H9 (cell line): ENCODE data around the gene DUSP6. TPM values are rescaled to one million over a fixed set of nuclear protein-coding genes. Genes with fewer than 3 reads are reported as not detected.

Experiments
- DNase-seq: peaks from one replicate; pipeline ENCODE4 v3.0.0-alpha.2; 2017
- H2AFZ ChIP-seq: one replicate; pipeline ENCODE4 v1.6.1; 2013; ENCODE audit warnings: mild to moderate bottlenecking, low read length, control low read depth, moderate library complexity
- H2AK5ac ChIP-seq: 2 replicates; pipeline ENCODE4 v1.6.1; 2013; ENCODE audit warnings: low read length, control low read depth, mixed read lengths; ENCODE audit not compliant: insufficient read length
- H2BK120ac ChIP-seq: one replicate; pipeline ENCODE4 v1.6.1; 2013; ENCODE audit warnings: low read depth, mild to moderate bottlenecking, low read length, control low read depth, inconsistent platforms; ENCODE audit not compliant: poor library complexity, severe bottlenecking
- H2BK12ac ChIP-seq: 2 replicates; pipeline ENCODE4 v1.6.1; 2013; ENCODE audit warnings: low read length, control low read depth, mixed read lengths, low read depth; ENCODE audit not compliant: insufficient read length
- H2BK15ac ChIP-seq: 2 replicates; pipeline ENCODE4 v1.6.1; 2013; ENCODE audit warnings: low read depth, low read length, control low read depth
- H2BK20ac ChIP-seq: one replicate; pipeline ENCODE4 v1.6.1; 2013; ENCODE audit warnings: low read depth, mild to moderate bottlenecking, low read length, control low read depth, inconsistent platforms; ENCODE audit not compliant: poor library complexity, severe bottlenecking
- H2BK5ac ChIP-seq: 2 replicates; pipeline ENCODE4 v1.6.1; 2013; ENCODE audit warnings: low read length, control low read depth, mixed read lengths; ENCODE audit not compliant: insufficient read length
- H3K14ac ChIP-seq: 2 replicates; pipeline ENCODE4 v1.6.1; 2013; ENCODE audit warnings: low read length, control low read depth; ENCODE audit not compliant: insufficient read depth
- H3K18ac ChIP-seq: 2 replicates; pipeline ENCODE4 v1.6.1; 2013; ENCODE audit warnings: low read depth, mild to moderate bottlenecking, mixed read lengths, low read length, control low read depth; ENCODE audit not compliant: insufficient read length
- H3K23ac ChIP-seq: 2 replicates; pipeline ENCODE4 v1.6.1; 2013; ENCODE audit warnings: low read length, control low read depth, mixed read lengths, low read depth; ENCODE audit not compliant: insufficient read length
- H3K23me2 ChIP-seq: 2 replicates; pipeline ENCODE4 v1.6.1; 2013; ENCODE audit warnings: low read depth, mild to moderate bottlenecking, mixed read lengths, low read length, control low read depth; ENCODE audit not compliant: insufficient read length, poor library complexity, severe bottlenecking
- H3K27ac ChIP-seq: 2 replicates; pipeline ENCODE4 v1.5.1; 2013; ENCODE audit warnings: low read length, control low read depth, mixed read lengths, low read depth; ENCODE audit not compliant: insufficient read length
- H3K27me3 ChIP-seq: 2 replicates; pipeline ENCODE4 v1.6.1; 2013; ENCODE audit warnings: low read length, control low read depth, inconsistent platforms; ENCODE audit not compliant: insufficient read depth
- H3K4ac ChIP-seq: 2 replicates; pipeline ENCODE4 v1.6.1; 2013; ENCODE audit warnings: low read depth, mild to moderate bottlenecking, control low read depth, inconsistent platforms, low read length, moderate library complexity
- H3K4me1 ChIP-seq: 2 replicates; pipeline ENCODE4 v1.6.1; 2013; ENCODE audit warnings: low read length, control low read depth, inconsistent platforms; ENCODE audit not compliant: insufficient read depth
- H3K4me2 ChIP-seq: 2 replicates; pipeline ENCODE4 v1.6.1; 2013; ENCODE audit warnings: low read length, control low read depth, mixed read lengths; ENCODE audit not compliant: insufficient read length, insufficient read depth
- H3K56ac ChIP-seq: 2 replicates; pipeline ENCODE4 v1.6.1; 2013; ENCODE audit warnings: low read depth, mild to moderate bottlenecking, mixed read lengths, low read length, control low read depth; ENCODE audit not compliant: insufficient read length
- H3K79me1 ChIP-seq: 2 replicates; pipeline ENCODE4 v1.6.1; 2013; ENCODE audit warnings: low read depth, mild to moderate bottlenecking, moderate library complexity, low read length, control low read depth, inconsistent platforms; ENCODE audit not compliant: insufficient read depth, poor library complexity, severe bottlenecking
- H3K79me2 ChIP-seq: 2 replicates; pipeline ENCODE4 v1.6.1; 2013; ENCODE audit warnings: low read length, control low read depth, inconsistent platforms; ENCODE audit not compliant: insufficient read depth
- H3K9ac ChIP-seq: 2 replicates; pipeline ENCODE4 v1.6.1; 2013; ENCODE audit warnings: low read length, control low read depth, mixed read lengths; ENCODE audit not compliant: insufficient read length; ENCODE audit errors: extremely low read depth
- H3K9me3 ChIP-seq: one replicate; pipeline ENCODE4 v1.6.1; 2013; ENCODE audit warnings: low read depth, low read length, inconsistent platforms; ENCODE audit not compliant: control insufficient read depth
- H3T11ph ChIP-seq: one replicate; pipeline ENCODE4 v1.6.1; 2013; ENCODE audit warnings: mild to moderate bottlenecking, low read length, control low read depth, inconsistent platforms
- H4K20me1 ChIP-seq: one replicate; pipeline ENCODE4 v1.6.1; 2013; ENCODE audit not compliant: control insufficient read depth, insufficient read length, insufficient read depth
- H4K5ac ChIP-seq: 2 replicates; pipeline ENCODE4 v1.6.1; 2013; ENCODE audit warnings: low read depth, mild to moderate bottlenecking, mixed read lengths, low read length, control low read depth; ENCODE audit not compliant: insufficient read length
- H4K8ac ChIP-seq: replicated peaks from 2 replicates; pipeline ENCODE4 v1.6.1; 2013; ENCODE audit warnings: low read length, control low read depth, mixed read lengths, low read depth; ENCODE audit not compliant: insufficient read length
- H4K91ac ChIP-seq: 2 replicates; pipeline ENCODE4 v1.6.1; 2013; ENCODE audit warnings: low read depth, mild to moderate bottlenecking, moderate library complexity, mixed read lengths, low read length, control low read depth; ENCODE audit not compliant: insufficient read length
- H3K27ac Mint-ChIP-seq, 3 experiments: 2 replicates in 2 of 3; 3 replicates in 1 of 3; pipeline ENCODE4 v1.8.0; 2020 to 2021; ENCODE audit warnings: mixed read lengths in 3 of 3, mild to moderate bottlenecking in 1 of 3, moderate library complexity in 1 of 3
- H3K27me3 Mint-ChIP-seq: 2 replicates; pipeline ENCODE4 v1.8.0; 2021; ENCODE audit warnings: low read depth, mild to moderate bottlenecking, moderate library complexity, mixed read lengths
- H3K36me3 Mint-ChIP-seq, 3 experiments: 2 replicates in 2 of 3; 3 replicates in 1 of 3; pipeline ENCODE4 v1.8.0; 2020 to 2021; ENCODE audit warnings: low read depth in 3 of 3, mixed read lengths in 3 of 3; ENCODE audit not compliant: insufficient read depth in 1 of 3
- H3K4me1 Mint-ChIP-seq, 2 experiments: 2 replicates each; pipeline ENCODE4 v1.8.0; 2020; ENCODE audit warnings: mixed read lengths in 2 of 2
- H3K4me3 Mint-ChIP-seq, 2 experiments: 2 replicates in 1 of 2; 3 replicates in 1 of 2; pipeline ENCODE4 v1.8.0; 2020 to 2021; ENCODE audit warnings: mild to moderate bottlenecking in 2 of 2, mixed read lengths in 2 of 2, moderate library complexity in 1 of 2
- H3K9me3 Mint-ChIP-seq, 2 experiments: 2 replicates in 1 of 2; 3 replicates in 1 of 2; pipeline ENCODE4 v1.8.0; 2020; ENCODE audit warnings: mild to moderate bottlenecking in 2 of 2, mixed read lengths in 2 of 2, moderate library complexity in 1 of 2
- CTCF ChIP-seq: fragments of 200-600 bp; sonication (generic); conservative IDR thresholded peaks from 3 replicates; pipeline ENCODE4 v1.8.0; 2021; ENCODE audit warnings: antibody characterized with exemption, mild to moderate bottlenecking
- WGBS: extraction: QIAGEN DNeasy Blood & Tissue Kit; methylation state at CpG from one replicate; pipeline ENCODE4 v1.1.7; 2013; ENCODE audit warnings: missing lambda C conversion rate, low lambda C conversion rate, mixed read lengths; ENCODE audit not compliant: insufficient read length; ENCODE audit errors: extremely low coverage; 5-methylcytosine and 5-hydroxymethylcytosine counted together
- total RNA-seq: library from RNA; stranded (reverse); gene quantifications from 2 replicates; pipeline ENCODE4 v1.2.1, GENCODE V29; 2021

The DUSP6 gene
- total RNA-seq, 1 experiment from 2014 or later = 35.3 TPM

GRCh38 chr12:89384807-89385206, 32.5 kb upstream of the DUSP6 start:
- Mint-ChIP-seq H3K4me1 (peaks cover 29 to 31% of the 10 kb centered on the region in 2 experiments), H3K9me3 (no peaks in the 10 kb centered on the region), H3K27ac (no peak overlapping the region; a peak in 1 of 7 replicates), H3K27me3 (no peaks in the 10 kb centered on the region), H3K36me3 (no peaks in the 10 kb centered on the region), H3K4me3 (no peak overlapping the region)
- Histone ChIP-seq H4K5ac (no peak overlapping the region), H2AFZ (no peak overlapping the region), H3K18ac (no peak overlapping the region), H4K91ac (no peak overlapping the region), H3K4ac (no peak overlapping the region), H3T11ph (no peak overlapping the region), H3K27me3 (no peaks in the 10 kb centered on the region), H2BK120ac (no peak overlapping the region), H3K56ac (no peak overlapping the region), H3K9me3 (no peaks in the 10 kb centered on the region), H2BK20ac (no peak overlapping the region), H3K4me2 (no peak overlapping the region), H3K79me2 (no peaks in the 10 kb centered on the region), H3K14ac (no peak overlapping the region), H3K23me2 (no peaks in the 10 kb centered on the region), H3K79me1 (no peaks in the 10 kb centered on the region), H2BK15ac (no peak overlapping the region), H3K4me1 (peaks cover 11% of the 10 kb centered on the region; the same call in 1 of the 2 replicates), H4K8ac (no peak overlapping the region), H2BK12ac (no peak overlapping the region), H3K23ac (no peak overlapping the region), H2AK5ac (no peak overlapping the region), H3K9ac (no peak overlapping the region), H4K20me1 (no peaks in the 10 kb centered on the region), H2BK5ac (no peak overlapping the region), H3K27ac (no peak overlapping the region)
- no CpG with 5 or more reads among the region's 3 CpGs for WGBS
- TF ChIP-seq CTCF = no peak
- DNase-seq = no peak
